Endothelial cell of umbilical vein (primary cell): Measurements from ENCODE around the gene ARV1.

ENCODE experiments used
- EZH2 ChIP-seq: IDR thresholded peaks from 2 replicates; pipeline ENCODE4 v1.6.1; 2012; ENCODE audit warnings: borderline replicate concordance, low read depth, mild to moderate bottlenecking, moderate library complexity, low read length, inconsistent platforms; ENCODE audit not compliant: severe bottlenecking
- POLR2AphosphoS5 ChIP-seq: IDR thresholded peaks from 2 replicates; pipeline ENCODE4 v1.6.1; 2012; ENCODE audit warnings: low read depth, mild to moderate bottlenecking, control low read depth, low read length, moderate library complexity; ENCODE audit not compliant: insufficient read depth
- TF ChIP-seq, protein P1 (sequence below), 2 donors: IDR thresholded peaks; 1 replicate in 1 of 2; 2 replicates in 1 of 2; pipeline ENCODE4 v1.5.1; 2011; ENCODE audit warnings: low read length in 2 of 2, mild to moderate bottlenecking in 2 of 2, moderate library complexity in 2 of 2, control low read depth in 1 of 2, inconsistent platforms in 1 of 2, low read depth in 1 of 2; ENCODE audit not compliant: insufficient read depth in 1 of 2; ENCODE audit errors: extremely low read depth in 1 of 2

- TF ChIP-seq, protein P1, sequence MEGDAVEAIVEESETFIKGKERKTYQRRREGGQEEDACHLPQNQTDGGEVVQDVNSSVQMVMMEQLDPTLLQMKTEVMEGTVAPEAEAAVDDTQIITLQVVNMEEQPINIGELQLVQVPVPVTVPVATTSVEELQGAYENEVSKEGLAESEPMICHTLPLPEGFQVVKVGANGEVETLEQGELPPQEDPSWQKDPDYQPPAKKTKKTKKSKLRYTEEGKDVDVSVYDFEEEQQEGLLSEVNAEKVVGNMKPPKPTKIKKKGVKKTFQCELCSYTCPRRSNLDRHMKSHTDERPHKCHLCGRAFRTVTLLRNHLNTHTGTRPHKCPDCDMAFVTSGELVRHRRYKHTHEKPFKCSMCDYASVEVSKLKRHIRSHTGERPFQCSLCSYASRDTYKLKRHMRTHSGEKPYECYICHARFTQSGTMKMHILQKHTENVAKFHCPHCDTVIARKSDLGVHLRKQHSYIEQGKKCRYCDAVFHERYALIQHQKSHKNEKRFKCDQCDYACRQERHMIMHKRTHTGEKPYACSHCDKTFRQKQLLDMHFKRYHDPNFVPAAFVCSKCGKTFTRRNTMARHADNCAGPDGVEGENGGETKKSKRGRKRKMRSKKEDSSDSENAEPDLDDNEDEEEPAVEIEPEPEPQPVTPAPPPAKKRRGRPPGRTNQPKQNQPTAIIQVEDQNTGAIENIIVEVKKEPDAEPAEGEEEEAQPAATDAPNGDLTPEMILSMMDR (IDR thresholded peaks at IDR 0.05; ENCODE audit: extremely low read depth in 1 of 2, insufficient read depth in 1 of 2, low read depth in 1 of 2, low read length in 2 of 2): no peak
- TF ChIP-seq EZH2: no peak
- TF ChIP-seq POLR2AphosphoS5: no peak
Measured at GRCh38 chr1:230987448-230987847, 8.6 kb downstream of the ARV1 start.
